ENCODE data around the gene PAXX. TPM values are rescaled to one million over a fixed set of nuclear protein-coding genes. Genes with fewer than 3 reads are reported as not detected.

PAXX gene
- polyA plus RNA-seq, 6 donors from 2014 or later: 31.7 to 39.8 (median 35.6) TPM

DNA sequence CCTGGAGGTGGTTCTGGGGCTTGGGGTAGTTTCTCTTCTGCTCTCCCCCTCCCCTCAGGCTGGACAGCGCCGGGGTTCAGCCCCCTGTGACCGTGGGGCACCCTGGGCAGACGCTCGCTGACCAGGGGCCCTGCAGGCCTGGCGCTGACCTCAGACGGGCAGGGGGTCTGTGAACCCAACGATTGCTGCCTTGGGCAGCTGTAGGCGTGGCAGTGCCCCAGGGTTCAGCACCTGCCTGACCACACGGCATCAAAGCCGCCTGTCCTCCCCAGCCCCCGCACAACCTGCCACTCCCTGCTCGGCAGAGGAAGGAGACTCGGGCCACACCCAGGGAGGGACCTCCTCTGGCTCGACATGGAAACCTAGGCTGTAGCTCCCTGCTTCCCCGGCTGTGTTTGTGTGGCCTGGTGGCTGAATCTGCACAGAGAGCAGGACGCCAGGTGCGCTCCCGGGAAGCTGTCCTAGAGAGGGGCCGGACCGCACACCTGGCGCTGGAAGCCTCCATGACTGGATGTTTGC lies 28.0 kb upstream of the PAXX start:
- DNase-seq (no peak), ATAC-seq (ENCODE audit: low read depth in 2 of 2) (no peak)
- H3K36me3 Mint-ChIP-seq: no peaks in the 10 kb centered on the region
- H3K27ac Mint-ChIP-seq: no peak overlapping the region
- H3K9me3 Mint-ChIP-seq: no peaks in the 10 kb centered on the region
- peaks cover 9 to 19% (median 11%) of the 10 kb centered on the region in 3 donors for H3K27me3 Mint-ChIP-seq
- peaks cover 8 to 13% (median 9%) of the 10 kb centered on the region in 3 donors for H3K4me1 Mint-ChIP-seq
- H3K4me3 Mint-ChIP-seq: no peak overlapping the region

GRCh38 chr9:136964833-136965422 lies 27.3 kb upstream of the PAXX start:
- no peak overlapping the region for H3K4me3 Mint-ChIP-seq

GRCh38 chr9:136965771-136966484 lies 26.3 kb upstream of the PAXX start:
- DNase-seq (no peak), ATAC-seq (ENCODE audit: low read depth in 2 of 2) (peak in 1 of 2 donors; percentile 81)
- no peaks in the 10 kb centered on the region for H3K9me3 Mint-ChIP-seq
- peak overlapping the region; percentile 1 to 76 (median 40) for H3K4me3 Mint-ChIP-seq
- peaks cover 8 to 13% (median 9%) of the 10 kb centered on the region in 3 donors for H3K4me1 Mint-ChIP-seq
- peak overlapping the region in 1 of 6 donors; percentile 15 for H3K27ac Mint-ChIP-seq
- H3K36me3 Mint-ChIP-seq: no peaks in the 10 kb centered on the region
- H3K27me3 Mint-ChIP-seq: peaks cover 9 to 27% (median 11%) of the 10 kb centered on the region in 3 donors

More at GRCh38 chr9:136964833-136965422, 27.3 kb upstream of the PAXX start:
- no peak for DNase-seq
- Mint-ChIP-seq H3K4me1 (peaks cover 8 to 13% (median 9%) of the 10 kb centered on the region in 3 donors), H3K36me3 (no peaks in the 10 kb centered on the region), H3K27ac (no peak overlapping the region), H3K27me3 (peaks cover 9 to 21% (median 11%) of the 10 kb centered on the region in 3 donors), H3K9me3 (no peaks in the 10 kb centered on the region)
- no peak for ATAC-seq (ENCODE audit: low read depth in 2 of 2)

DNA sequence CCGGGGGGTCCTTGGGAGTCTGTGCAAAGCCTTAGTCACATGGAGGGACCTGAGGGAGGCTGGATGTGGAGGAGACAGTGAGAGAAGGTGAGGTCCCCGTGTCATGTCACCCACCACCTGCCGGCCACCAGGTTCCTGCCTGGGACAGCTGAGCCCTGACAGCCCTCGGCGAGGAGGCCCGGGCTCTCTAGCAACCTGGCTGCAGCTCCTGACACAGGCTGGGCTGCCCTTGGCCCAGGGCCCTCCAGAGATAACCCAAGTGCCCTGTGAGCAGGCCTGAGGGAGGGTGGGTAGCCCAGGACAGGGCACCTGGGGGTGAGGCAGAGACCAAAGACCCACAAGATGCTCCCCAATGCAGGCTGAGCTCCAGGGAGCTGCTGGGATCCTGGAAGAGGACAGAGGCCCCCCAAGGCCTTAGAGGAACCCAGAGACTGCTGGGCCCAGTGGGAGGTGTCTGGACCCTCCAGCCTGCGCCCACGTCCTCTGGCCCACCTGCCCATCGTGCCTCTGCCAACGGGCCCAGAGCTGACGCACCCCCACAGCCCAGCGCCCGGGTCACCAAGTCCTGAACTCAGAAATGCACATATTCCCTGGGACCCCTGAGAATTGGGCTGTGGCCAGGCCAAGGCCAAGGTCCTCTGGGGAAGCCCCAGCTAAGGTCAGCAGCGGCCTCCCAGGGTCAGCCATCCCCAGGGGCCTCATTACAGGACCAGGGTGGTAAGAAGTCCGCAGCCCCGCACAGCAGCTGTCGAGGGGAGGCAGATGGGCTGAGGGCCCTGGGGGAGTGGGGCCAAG lies 23.7 kb upstream of the PAXX start:
- Mint-ChIP-seq H3K36me3 (no peaks in the 10 kb centered on the region), H3K9me3 (no peaks in the 10 kb centered on the region), H3K27ac (no peak overlapping the region), H3K4me1 (peaks cover 8 to 13% (median 9%) of the 10 kb centered on the region in 3 donors), H3K27me3 (peaks cover 8 to 20% (median 9%) of the 10 kb centered on the region in 3 donors), H3K4me3 (no peak overlapping the region)
- DNase-seq (no peak), ATAC-seq (ENCODE audit: low read depth in 2 of 2) (no peak)

GRCh38 chr9:136969150-136969549 lies 23.1 kb upstream of the PAXX start:
- Mint-ChIP-seq H3K4me3 (no peak overlapping the region), H3K4me1 (peaks cover 8 to 13% (median 9%) of the 10 kb centered on the region in 3 donors), H3K27ac (no peak overlapping the region), H3K9me3 (no peaks in the 10 kb centered on the region), H3K27me3 (peaks cover 8 to 20% (median 9%) of the 10 kb centered on the region in 3 donors), H3K36me3 (no peaks in the 10 kb centered on the region)
- ATAC-seq (ENCODE audit: low read depth in 2 of 2): no peak
- DNase-seq: no peak

DNA sequence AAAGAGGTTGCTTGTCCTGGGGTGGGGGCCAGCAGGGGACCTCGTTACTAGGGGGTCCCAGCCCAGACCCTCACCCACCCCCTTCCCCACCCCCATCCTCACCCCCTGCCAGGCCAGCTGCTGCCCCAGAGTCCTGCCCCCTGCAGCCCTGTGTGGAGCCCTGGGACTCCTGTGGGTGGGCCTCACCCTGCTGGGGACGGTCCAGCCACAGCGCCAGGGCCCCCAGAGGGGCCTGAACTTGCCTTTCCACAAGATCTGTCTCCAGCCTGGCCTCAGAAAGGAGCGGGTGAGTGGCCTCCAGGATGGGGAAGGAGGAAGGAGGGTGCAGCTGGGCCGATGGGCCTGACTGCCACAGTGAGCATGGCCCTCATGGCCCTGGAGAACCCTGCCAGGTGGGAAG lies 22.4 kb upstream of the PAXX start:
- no peaks in the 10 kb centered on the region for H3K36me3 Mint-ChIP-seq
- H3K27me3 Mint-ChIP-seq: peaks cover 8 to 20% (median 9%) of the 10 kb centered on the region in 3 donors
- H3K27ac Mint-ChIP-seq: no peak overlapping the region

GRCh38 chr9:136970361-136970760 lies 21.9 kb upstream of the PAXX start:
- Mint-ChIP-seq H3K4me3 (no peak overlapping the region), H3K4me1 (peaks cover 8 to 13% (median 9%) of the 10 kb centered on the region in 3 donors), H3K27me3 (peaks cover 8 to 24% (median 9%) of the 10 kb centered on the region in 3 donors), H3K27ac (no peak overlapping the region), H3K9me3 (no peaks in the 10 kb centered on the region), H3K36me3 (no peaks in the 10 kb centered on the region)
- DNase-seq (no peak), ATAC-seq (ENCODE audit: low read depth in 2 of 2) (no peak)

More for the DNA sequence above, 22.4 kb upstream of the PAXX start:
- H3K4me1 Mint-ChIP-seq: peaks cover 8 to 13% (median 9%) of the 10 kb centered on the region in 3 donors
- ATAC-seq (ENCODE audit: low read depth in 2 of 2): no peak
- no peak for DNase-seq
- no peaks in the 10 kb centered on the region for H3K9me3 Mint-ChIP-seq
- H3K4me3 Mint-ChIP-seq: no peak overlapping the region

DNA sequence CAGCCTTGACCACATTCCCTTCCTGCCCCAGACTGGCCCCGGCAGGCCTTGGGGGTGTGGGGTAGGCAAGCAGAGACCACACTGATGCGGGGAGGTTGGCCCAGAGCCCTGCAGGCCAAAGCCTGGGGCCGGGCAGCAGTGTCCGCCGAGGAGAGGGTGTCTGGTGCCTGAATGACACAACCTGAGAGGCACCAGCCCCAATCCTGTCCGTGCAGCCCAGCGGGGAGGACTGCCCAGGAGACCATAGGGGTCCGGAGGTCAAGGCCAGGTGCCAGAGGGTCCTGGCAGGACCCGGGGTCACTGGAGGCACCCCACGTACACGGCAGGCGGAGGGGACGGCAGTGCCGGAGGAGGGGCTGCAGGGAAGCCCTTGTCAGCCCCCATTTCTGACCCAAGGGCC lies 20.5 kb upstream of the PAXX start:
- Mint-ChIP-seq H3K4me1 (no peaks in the 10 kb centered on the region), H3K36me3 (no peaks in the 10 kb centered on the region), H3K27me3 (peaks cover 4 to 26% (median 8%) of the 10 kb centered on the region in 3 donors), H3K27ac (no peak overlapping the region), H3K9me3 (no peaks in the 10 kb centered on the region), H3K4me3 (no peak overlapping the region)
- ATAC-seq (ENCODE audit: low read depth in 2 of 2): no peak
- DNase-seq: no peak

GRCh38 chr9:136972335-136972734 lies 19.9 kb upstream of the PAXX start:
- no peaks in the 10 kb centered on the region for H3K4me1 Mint-ChIP-seq
- ATAC-seq (ENCODE audit: low read depth in 2 of 2) (no peak), DNase-seq (no peak)
- H3K27ac Mint-ChIP-seq: no peak overlapping the region
- H3K36me3 Mint-ChIP-seq: no peaks in the 10 kb centered on the region
- peaks cover 4 to 32% (median 13%) of the 10 kb centered on the region in 3 donors for H3K27me3 Mint-ChIP-seq
- H3K4me3 Mint-ChIP-seq: no peak overlapping the region
- H3K9me3 Mint-ChIP-seq: no peaks in the 10 kb centered on the region

GRCh38 chr9:136972743-136973142 lies 19.5 kb upstream of the PAXX start:
- DNase-seq (no peak), ATAC-seq (ENCODE audit: low read depth in 2 of 2) (no peak)
- no peaks in the 10 kb centered on the region for H3K4me1 Mint-ChIP-seq
- H3K9me3 Mint-ChIP-seq: no peaks in the 10 kb centered on the region
- no peak overlapping the region for H3K4me3 Mint-ChIP-seq
- H3K36me3 Mint-ChIP-seq: no peaks in the 10 kb centered on the region
- H3K27me3 Mint-ChIP-seq: peaks cover 4 to 36% (median 15%) of the 10 kb centered on the region in 3 donors
- no peak overlapping the region for H3K27ac Mint-ChIP-seq

DNA sequence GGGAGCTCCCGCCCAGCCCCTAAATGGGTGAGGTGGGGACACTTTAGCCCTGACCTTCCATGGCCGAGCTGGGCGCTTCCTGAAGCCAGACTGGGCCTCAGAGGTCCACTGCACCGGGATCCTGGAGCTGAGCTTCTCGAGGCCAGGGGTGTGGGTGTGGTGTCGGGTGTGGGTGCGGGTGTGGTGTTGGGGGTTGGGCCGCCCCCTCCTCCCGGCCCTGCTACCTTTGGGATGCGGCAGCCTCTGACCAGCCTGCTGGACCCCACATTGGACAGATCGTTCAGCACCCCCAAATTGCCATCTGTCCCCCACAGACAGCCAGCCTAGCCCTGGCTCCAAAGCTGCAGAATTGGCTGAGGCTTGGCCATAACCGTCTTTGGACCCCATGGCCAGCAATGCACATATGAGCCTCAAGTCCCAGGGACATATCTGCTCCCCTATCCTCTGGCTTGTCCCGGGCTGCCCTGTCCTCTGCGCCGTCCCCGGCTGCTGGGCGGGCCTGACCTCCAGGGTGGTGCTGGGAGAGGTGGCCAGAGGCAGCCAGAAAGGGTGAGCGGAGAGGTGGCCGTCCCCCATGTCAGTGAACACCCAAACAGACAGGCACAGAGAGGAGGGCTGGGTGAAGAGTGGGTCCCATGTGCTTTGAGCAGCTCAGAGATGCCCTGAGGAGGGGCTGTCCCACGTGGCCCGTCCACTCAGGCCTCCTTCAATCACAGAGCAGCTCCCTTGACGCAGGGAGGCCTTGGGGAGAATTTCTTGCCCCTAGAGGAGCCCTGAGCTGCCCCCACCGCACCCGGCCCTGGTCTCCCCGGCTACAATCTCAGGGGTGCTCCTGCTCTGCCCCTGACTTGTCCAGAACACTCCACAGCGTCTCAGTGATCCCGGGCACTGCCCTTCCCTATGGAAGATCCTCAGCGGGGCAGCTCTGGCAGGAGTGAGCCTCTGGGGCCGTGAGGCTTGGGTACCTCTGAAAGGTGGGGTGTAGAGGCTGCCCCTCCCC lies 18.3 kb upstream of the PAXX start:
- DNase-seq (no peak), ATAC-seq (ENCODE audit: low read depth in 2 of 2) (no peak)
- Mint-ChIP-seq H3K27ac (peak overlapping the region in 1 of 6 donors; percentile 56), H3K9me3 (no peaks in the 10 kb centered on the region), H3K27me3 (peaks cover 4 to 37% (median 15%) of the 10 kb centered on the region in 3 donors), H3K4me3 (no peak overlapping the region), H3K4me1 (no peaks in the 10 kb centered on the region), H3K36me3 (no peaks in the 10 kb centered on the region)

GRCh38 chr9:136974817-136975535 lies 17.2 kb upstream of the PAXX start:
- ATAC-seq (ENCODE audit: low read depth in 2 of 2): no peak

More at GRCh38 chr9:136974817-136975535, 17.2 kb upstream of the PAXX start:
- Mint-ChIP-seq H3K27me3 (peaks cover 4 to 41% (median 15%) of the 10 kb centered on the region in 3 donors), H3K4me3 (no peak overlapping the region), H3K36me3 (no peaks in the 10 kb centered on the region), H3K4me1 (no peaks in the 10 kb centered on the region), H3K9me3 (no peaks in the 10 kb centered on the region), H3K27ac (peak overlapping the region in 1 of 6 donors; percentile 42)
- DNase-seq: no peak
